ENCODE data around the gene PSPN.
A peak's percentile ranks its signal among the peaks of the same experiment; 100 is the strongest.
"Not testable (repeated sequence)": the region's sequence is repeated elsewhere in the genome, so short reads cannot be mapped to it uniquely, and the experiment has no call there.

The PSPN gene

DNA sequence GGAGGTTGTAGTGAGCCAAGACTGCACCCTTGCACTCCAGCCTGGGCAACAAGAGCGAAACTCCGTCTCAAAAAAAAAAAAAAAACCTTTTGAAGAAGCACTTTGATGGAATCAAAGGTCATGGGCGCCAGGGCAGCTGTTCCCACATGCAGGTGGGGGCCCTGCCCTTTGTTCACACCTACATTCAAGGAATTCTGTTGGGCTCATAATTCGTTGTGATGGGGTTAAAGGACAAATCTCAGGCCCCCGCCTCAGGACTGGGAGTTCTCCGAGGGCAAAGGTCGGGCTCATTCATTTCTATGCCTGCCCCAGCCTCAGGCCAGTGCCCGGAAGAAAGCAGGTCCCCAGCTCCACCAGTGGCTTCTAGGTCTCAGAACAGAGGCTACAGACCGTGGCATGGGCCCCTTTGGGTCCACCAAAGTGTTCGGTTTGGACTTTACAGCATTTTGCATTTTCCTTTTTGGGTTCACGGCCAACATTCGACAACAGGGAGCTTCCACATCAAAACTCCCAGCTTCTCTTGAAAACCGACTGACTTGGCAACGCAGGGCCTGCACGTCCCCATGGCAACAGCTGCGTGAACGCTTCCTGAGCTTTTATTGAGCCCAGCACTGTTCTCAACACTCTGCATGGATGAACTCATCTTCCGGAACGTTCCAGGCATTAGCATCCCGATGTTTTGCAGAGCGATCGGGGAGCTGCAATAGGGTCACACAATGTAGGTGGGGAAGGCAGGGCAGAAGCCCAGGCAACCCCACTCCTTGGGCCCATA is 27.3 kb upstream of the PSPN start:
- no peak for DNase-seq

DNA sequence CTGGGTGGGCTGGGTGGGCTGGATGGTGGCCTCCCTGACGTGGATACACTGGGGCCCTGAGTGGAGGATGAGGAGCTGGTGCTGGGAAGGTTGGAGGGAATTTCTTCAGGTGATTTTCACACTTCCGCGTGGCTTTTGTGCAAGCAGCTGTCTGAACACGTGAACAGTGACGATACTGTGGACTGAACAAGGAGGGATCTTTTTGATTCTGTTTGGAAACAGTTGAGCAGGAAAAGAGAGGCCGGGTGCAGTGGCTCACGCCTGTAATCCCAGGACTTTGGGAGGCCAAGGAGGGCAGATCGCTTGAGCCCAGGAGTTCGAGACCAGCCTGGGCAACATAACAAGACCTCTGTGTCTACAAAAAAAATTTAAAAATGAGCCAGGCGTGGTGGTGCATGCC is 26.3 kb upstream of the PSPN start:
- no peak for DNase-seq

DNA sequence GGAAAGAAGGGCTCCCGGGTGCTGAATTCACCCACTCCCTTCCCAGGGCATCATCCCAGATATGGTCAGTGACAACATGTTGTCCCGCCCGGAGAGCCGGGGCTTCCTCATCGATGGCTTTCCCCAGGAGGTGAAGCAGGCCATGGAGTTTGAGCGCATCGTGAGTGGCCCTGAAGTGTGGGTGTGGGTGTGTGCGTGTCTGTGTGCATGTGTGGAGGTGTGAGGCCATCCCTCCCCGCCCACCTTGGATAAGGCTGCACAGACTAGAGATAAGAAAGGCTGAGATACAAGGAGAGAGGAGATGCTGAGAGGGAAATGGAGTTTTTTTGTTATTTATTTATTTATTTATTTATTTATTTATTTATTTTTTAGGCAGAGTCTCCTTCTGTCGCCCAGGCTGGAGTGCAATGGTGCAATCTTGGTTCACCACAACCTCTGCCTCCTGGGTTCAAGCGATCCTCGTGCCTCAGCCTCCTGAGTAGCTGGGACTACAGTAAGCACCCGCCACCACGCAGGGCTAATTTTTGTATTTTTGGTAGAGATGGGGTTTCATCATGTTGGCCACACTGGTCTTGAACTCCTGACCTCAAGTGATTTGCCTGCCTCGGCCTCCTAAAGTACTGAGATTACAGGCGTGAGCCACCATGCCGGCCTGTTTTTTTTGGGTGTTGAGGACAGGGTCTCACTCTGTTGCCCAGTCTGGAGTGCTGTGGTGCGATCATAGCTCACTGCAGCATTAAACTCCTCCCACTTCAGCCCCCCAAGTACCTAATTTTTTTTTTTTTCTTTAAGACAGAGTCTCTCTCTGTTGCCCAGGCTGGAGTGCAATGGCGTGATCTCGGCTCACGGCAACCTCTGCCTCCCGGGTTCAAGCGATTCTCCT is 24.6 kb upstream of the PSPN start:
- not testable (repeated sequence) for DNase-seq

DNA sequence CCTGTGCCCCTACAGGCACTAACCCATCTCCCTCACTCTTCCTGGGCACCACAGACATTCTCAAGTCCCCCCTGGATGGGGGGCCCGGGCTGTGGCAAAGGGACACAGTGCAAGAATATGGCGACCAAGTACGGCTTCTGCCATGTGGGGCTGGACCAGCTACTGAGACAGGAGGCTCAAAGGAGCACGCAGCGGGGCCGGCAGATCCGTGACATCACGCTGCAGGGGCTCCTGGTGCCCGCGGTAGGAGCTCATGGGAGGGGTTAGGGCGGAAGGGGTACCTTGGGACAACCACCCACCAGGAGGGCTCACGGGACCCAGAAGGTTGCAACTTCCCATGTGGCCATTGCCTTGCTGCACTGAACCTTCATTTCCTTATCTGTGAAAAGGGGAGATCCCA is 20.6 kb upstream of the PSPN start:
- DNase-seq, result no peak

DNA sequence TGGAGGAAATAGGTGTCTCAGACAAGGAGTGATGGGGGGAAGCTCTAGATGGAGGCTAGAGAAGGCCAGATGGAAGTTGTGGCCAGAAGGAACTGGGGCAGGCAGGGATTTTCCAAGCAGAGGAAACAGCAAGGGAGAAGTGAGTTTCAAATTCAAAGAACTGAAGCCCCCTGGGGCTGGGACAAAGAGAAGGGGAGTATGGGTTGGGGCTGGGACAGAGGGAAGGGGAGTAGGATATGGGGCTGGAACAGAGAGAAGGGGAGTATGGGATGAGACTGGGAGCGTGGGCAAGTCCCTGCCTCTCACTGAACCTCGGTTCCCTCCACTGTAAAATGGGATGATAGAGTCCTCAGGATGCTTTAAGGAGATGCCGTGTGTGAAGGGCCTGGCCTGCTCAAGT is 19.1 kb upstream of the PSPN start:
- no peak for DNase-seq

DNA sequence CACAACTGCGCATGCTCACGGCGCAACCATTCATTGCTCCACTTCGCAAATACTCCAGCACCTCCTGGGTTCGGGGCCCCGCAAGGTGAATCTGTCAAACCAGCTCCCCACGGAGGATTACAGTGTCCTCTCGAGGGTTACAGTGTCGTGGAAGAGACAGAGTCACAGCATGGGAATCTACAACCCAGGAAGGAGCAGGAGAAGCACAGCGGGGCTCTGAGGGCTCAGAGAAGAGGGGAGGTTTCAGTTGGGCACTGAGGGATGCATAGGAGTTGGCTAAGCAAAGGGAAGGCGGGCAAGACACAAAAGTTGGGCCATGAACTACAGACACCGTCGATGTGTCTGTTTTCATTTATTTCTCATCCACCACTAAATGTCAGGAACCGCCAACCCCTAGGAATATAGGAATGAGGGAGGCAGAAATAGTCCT is 18.3 kb upstream of the PSPN start:
- DNase-seq, result no peak

DNA sequence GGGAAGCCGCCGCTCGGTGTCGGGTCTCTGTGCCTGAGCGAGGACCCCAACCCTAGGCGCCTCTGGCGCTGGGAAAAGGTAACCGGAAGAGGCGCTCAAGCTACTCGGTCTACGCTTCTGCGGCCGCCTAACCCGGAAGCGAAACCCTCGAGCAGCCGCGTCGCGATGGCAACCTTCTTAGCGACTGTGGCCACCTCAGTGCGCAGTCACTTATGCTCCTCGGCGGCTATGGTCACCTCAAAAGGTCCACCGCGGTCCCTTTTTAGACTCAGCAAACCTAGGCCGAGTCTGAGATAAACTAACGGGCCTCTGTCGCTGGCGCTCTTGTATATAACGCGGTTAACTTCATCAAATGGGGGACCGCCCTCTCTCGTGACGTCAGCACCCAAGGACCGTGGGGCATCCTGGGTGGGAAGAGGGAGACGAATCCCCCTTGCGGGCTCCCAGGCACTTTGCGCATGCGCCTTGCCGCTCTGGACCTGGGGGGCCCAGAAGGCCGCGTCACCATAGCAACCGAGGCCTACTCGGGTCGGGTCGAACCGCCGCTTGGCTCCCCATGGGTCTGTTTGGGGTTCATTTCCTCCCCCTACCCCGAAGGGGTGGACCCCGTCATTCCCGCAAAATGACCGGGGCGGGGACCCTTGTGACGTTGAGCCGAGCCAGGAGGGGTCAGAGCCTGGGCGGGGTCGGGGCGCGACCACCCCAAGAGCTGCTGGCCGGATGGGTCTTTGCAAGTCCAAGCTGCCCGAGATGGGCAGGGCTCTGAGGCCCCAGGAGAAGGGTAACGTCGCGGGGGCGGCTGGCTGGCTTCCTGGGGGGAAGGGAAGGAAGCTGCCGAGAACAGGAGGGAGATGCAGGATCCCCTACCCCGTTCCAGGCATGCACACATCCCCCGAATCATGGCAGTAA is 17.6 kb upstream of the PSPN start, which contains the start of gene GTF2F1:
Gene GTF2F1, minus strand, starts transcription at position 91 of the 909 bp plus-strand sequence. CDS start 169 bp downstream, outside the sequence.
- peak; percentile 89 for DNase-seq

DNA sequence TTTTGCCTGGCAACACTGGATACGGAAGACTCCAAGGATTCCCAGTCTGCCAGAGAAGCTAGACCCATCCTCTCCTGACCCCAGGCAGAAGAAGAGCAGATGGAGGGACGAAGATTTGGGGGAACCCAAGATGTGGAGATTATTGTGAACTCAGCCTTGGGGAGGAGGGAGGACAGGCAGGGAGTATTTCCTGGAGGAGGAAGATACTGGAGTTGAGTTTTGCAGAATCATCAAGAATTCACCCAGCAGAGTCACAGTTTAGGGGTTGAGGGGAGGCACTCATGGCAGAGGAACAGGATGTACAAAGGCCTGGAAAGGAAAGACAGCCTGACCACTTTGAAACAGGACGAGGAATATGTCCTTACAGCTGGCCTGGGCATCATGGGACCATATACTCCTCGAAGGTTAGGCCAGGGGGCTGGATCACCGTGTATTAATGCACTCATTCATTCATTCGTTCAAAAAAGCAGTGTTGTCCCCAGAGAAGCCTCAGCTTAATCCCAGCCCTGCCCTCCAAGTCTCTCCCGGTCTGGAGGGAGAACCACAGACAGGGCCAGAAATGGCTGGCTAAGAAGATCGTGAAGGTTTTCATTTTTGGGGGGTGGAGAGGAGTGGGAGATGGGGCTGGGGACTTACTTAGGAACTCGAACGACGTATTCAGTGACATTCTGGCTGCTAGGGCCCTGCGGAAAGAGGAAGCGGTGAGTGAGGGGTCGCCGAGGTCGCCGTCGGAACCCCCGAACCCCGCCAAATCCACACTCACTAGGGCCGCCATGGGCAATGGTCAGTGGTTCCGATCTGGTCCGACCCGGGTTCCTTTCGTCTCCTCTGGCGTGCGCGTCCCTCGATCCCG is 16.7 kb upstream of the PSPN start:
- no peak for DNase-seq

DNA sequence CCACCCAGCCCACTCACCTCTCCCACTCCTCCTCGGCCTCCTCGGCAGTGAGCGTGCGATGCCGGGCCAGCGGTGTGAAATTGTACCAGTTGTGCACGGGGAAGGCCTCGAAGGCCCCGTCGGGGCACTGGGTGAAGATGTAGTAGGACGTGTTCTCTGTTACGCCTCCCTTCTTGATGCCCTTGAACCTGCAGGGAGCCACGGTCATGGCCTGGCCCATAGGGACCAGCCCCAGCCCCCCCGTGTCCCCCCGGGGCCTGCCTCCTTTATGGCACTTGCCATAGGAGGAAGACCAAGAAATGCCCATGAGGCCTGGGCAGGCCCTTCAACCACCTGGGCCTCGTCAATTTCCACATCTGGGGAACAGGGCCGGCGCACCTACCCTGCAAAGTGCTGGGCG is 11.6 kb upstream of the PSPN start:
- DNase-seq, result no peak

DNA sequence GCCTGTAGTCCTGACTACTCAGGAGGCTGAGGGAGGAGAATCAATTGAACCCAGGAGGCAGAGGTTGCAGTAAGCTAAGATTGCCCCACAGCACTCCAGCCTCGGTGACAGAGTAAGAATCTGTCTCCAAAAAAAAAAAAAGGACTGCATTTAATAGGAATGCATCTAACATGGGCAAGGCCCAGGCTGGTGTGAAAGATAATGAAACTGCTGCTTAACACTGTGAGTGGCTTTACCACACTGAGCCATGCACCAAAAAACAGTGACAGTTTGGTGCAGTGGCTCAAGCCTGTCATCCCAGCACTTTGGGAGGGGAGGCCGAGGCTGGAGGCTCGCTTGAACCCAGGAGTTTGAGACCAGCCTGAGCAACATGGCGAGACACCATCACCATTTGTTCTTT is 8.6 kb upstream of the PSPN start:
- DNase-seq, result no peak

DNA sequence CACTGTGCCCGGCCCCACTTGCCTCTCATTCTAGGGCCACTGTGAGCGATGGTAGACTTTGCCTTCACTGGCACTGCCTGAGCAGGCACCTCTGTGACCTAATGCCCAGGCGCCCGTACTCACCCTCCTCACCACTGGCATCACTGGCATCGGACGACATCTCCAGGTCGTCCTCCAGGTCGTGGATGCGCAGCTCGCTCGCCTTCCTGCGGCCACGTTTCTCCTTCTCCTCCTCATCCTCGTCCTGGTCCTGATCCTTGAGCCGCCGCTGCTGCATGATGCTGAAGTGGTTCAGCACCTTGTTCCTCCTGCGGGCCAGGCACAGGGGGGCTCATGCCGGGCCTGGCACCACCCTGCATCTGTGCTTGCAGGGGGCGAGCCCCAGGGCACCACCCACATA is 7.5 kb upstream of the PSPN start:
- DNase-seq, result no peak

DNA sequence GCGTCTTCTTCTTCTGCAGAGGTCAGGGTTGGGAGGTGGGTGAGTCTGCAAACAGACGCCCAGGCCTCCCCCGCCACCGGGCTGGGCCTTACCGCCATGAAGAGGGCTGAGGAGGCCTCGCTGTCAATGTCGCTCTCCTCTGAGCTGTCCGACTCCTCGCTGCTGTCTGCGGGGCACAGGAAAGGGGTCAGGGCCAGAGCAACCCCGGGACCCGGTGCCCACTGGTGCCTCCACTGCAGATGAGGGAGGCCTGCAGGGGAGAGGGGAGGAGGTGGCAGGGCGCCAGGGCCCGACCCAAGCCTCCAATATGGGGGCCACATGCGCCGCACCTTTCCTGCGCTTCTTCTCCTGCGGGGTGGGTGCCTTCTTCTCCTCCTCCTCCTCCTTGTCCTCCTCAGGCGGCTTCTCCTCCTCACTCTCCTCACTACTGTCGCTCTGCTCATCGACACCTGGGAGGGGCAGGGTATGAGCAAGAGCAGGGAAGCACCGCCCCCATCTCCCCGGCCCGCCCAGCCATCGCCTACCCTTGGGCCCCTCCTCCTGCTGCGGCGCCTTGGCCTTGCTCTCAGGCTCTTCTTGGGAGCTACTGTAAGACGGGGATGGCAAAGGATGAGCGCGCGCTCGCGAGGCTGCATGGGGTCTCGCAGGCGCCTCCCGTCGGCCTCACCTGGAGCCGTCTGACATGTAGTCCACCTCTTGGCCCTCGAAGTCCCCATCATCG is 5.5 kb upstream of the PSPN start:
- DNase-seq, result no peak

DNA sequence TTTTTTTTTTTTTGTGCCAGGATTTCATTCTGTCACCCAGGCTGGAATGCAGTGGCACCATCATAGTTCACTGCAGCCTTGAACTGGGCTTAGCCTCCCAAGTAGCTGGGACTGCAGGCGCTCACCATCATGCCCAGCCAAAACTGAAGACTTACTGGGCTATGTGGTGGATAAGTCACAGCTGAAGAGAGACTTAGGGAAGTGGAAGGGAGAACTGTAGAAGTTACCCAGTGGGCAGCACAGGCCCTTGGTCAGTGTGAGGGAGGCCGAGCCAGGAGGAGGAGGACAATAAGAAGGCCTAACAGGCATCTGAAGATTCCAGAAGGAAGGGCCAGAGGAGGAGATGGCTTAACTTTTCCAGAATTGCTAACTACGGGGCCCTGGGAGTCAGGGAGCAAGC is 4.0 kb upstream of the PSPN start:
- DNase-seq, result no peak

DNA sequence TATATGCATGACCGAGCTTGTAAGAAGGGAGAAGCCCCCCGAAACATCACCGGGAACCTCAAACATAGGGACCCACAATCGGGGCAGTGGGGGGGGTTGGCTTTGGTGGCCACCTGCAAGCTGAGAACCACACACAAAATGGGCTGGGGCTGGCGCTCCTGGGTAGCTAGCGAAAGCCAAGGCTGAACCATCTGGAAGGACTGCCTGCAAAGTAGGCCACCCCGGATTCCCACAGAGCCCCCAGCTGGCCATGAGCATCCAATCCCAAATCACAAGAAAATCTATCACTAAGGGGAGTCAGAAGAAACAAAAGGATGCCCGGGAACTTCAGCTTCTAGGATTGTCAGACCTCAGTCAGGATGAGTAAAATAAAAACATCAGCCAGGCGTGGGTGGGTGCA is 2.8 kb upstream of the PSPN start:
- DNase-seq, result no peak

DNA sequence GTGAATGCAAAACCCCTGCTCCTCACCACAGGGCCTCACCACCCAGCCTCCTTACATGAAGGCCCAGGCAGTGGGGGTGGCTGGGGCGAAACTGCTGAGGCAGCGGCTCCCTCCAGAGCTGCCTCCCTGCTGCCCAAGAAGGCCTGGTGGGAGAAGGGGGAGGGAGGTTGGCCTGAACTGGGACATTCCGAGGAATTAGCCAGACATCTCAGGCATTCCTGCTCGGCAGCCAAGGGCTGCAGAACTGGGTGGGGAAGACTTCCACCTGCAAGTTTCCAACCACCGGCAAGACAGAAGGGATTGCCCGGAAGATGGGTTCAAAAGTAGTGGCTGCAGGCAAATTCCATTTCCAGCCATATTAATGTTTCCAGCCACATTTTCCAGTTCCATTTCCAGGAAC is 2.3 kb upstream of the PSPN start:
- no peak for DNase-seq

DNA sequence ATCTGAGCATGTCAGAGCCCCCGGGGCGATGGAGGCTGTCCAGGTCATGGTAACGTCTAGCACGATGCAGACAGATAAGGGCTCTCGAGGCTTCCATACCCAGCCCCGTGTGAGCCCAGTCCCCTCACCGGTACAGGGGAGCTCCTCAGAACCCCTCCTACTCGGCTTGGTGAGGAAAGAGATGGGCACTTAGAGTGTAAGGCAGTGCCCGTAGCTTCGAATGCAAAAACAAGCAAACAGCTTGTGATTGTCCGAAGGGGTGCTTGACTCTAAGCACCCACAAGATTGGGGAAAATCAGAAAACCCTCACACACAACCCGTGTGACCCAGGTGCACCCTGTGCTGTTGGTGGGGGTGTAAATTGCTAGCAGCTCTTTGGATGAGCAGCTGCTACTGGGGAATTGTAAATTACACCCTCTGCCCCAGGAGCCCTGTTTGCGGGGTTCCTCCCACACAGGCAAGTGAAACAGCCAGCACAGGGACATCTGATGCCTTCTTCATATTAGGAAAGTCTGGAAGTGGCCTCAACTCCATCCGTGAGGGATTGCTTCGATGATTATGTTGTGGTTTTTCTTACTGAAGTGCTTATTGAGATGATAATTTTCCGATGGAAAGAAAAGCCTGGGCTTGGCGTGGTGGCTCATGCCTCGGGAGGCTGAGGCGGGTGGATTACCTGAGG is 918 bp upstream of the PSPN start:
- DNase-seq, result no peak

DNA sequence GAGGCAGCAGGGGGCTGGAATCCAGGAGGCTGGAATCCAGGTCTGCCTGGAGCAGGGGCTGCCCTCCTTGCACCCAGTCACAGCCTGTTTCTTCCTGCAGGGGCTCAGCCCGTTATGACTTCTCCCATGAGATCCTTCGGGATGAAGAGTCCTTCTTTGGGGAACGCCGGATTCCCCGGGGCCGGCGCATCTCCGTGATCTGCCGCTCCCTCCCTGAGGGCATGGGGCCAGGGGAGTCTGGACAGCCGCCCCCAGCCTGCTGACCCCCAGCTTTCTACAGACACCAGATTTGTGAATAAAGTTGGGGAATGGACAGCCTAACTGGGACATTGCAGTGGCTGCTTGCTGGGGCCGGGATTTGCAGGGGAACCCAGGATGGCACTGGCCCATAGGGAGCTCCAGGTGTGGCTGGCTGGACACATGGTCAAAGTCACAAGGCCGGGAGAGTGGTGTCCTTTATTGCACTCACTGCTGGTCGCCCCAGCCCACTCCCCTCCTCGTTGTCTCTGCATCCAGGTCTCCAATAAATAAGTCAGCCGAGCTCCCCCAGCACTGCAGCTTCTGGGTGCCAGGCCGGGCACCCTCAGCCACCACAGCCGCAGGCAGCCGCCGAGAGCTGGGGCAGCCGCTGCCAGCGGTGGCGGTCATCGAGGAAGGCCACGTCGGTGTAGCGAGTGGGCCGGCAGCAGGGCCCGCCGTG is 872 bp downstream of the PSPN start:
- no peak for DNase-seq

DNA sequence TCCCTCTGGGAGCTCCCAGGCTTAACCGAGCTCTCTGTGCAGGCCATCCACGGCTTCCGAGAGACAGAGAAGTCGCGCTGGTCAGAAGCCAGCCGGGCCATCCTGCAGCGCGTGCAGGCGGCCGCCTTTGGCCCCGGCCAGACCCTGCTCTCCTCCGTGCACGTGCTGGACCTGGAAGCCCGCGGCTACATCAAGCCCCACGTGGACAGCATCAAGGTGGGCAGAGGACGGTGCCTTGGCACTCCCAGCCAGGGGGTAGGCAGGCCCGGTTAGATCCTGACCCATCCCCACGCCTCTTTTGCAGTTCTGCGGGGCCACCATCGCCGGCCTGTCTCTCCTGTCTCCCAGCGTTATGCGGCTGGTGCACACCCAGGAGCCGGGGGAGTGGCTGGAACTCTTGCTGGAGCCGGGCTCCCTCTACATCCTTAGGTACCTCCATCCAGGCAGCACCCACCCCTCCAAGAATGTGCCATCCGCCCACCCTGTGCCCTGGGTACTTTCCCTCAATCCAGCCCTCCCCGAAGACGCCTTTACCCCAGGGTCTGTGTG is 1.5 kb downstream of the PSPN start:
- no peak for DNase-seq

DNA sequence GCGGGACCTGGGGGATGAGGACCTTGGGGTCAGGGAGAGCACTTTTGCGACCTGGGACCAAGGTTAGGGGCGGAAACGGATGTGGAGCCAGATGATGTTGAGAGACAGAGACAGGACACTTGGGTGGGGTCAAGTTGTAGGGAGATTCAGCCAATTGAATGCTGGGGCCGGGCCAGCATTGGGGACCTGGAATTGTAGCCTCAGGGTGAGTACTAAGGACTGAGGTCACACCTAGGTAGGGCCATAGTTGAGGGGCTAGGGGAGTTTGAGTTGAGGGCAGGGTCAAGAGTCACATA is 2.0 kb downstream of the PSPN start:
- no peak for DNase-seq

Measured in activated T-cell treated with anti-CD3 and anti-CD28 coated beads for 4 hours (primary cell).